Adipose tissue (tissue), 3 donors: ENCODE measurements around the gene KCNJ6. TPM values are rescaled to one million over a fixed set of nuclear protein-coding genes. Genes with fewer than 3 reads are reported as not detected.
"Not testable (repeated sequence)": the region's sequence is repeated elsewhere in the genome, so short reads cannot be mapped to it uniquely, and the experiment has no call there.

Experiments
- H3K27ac ChIP-seq: one replicate; pipeline ENCODE4 v1.5.1; 2013; ENCODE audit warnings: low read depth, low read length
- WGBS, 3 donors: extraction: QIAGEN DNeasy Blood & Tissue Kit; methylation state at CpG; one replicate each; pipeline ENCODE4 v1.1.7; 2013; 5-methylcytosine and 5-hydroxymethylcytosine counted together
- polyA plus RNA-seq, 3 donors: library from polyadenylated mRNA; stranded (reverse); fragments of 200-250 nt; gene quantifications; one replicate each; pipeline ENCODE4 v1.2.3, GENCODE V29; 2013
- donor health status: healthy with polysubstance abuse.
- donor health status: Bipolar disorder and iron deficiency.
- donor health status: healthy.

The KCNJ6 gene, protein sequence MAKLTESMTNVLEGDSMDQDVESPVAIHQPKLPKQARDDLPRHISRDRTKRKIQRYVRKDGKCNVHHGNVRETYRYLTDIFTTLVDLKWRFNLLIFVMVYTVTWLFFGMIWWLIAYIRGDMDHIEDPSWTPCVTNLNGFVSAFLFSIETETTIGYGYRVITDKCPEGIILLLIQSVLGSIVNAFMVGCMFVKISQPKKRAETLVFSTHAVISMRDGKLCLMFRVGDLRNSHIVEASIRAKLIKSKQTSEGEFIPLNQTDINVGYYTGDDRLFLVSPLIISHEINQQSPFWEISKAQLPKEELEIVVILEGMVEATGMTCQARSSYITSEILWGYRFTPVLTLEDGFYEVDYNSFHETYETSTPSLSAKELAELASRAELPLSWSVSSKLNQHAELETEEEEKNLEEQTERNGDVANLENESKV
- under 1 TPM in 2 of 3 donors, not detected in 1; under 0.01 to 0.10 TPM for polyA plus RNA-seq

GRCh38 chr21:37916310-37917051 lies at the start of gene KCNJ6:
Gene KCNJ6 (minus strand): TSS chr21:37916457. CDS start chr21:37840682, 75,775 bp downstream.
- no peak within 1 kb of the TSS for H3K27ac ChIP-seq
- WGBS, 3 donors: 1 to 2% (median 2%) methylated on average over 52 to 56 of the region's 56 CpGs

- 63 to 69% (median 65%) methylated on average over 11 of the region's 11 CpGs for WGBS, 3 donors
- no peak overlapping the region for H3K27ac ChIP-seq
Observed at GRCh38 chr21:37965088-37965805, 49.0 kb upstream of the KCNJ6 start.

GRCh38 chr21:37958537-37958936 lies 42.3 kb upstream of the KCNJ6 start:
- H3K27ac ChIP-seq: no peak overlapping the region
- WGBS, 3 donors: 65 to 78% (median 74%) methylated on average over 3 of the region's 3 CpGs

GRCh38 chr21:37956772-37957171 lies 40.5 kb upstream of the KCNJ6 start:
- 63 to 79% (median 72%) methylated on average over 9 of the region's 9 CpGs for WGBS, 3 donors
- no peak overlapping the region for H3K27ac ChIP-seq

- H3K27ac ChIP-seq: no peak overlapping the region
- WGBS, 3 donors: 63 to 79% (median 71%) methylated on average over 2 of the region's 2 CpGs
Observed at GRCh38 chr21:37945036-37945435, 28.8 kb upstream of the KCNJ6 start.

GRCh38 chr21:37944496-37944895 lies 28.2 kb upstream of the KCNJ6 start:
- 60 to 85% (median 84%) methylated on average over 5 of the region's 5 CpGs for WGBS, 3 donors
- H3K27ac ChIP-seq: no peak overlapping the region

- no peak overlapping the region for H3K27ac ChIP-seq
- WGBS, 3 donors: 34 to 59% (median 49%) methylated on average over 2 of the region's 2 CpGs
Observed at GRCh38 chr21:37940691-37941090, 24.4 kb upstream of the KCNJ6 start.

- 71 to 88% (median 85%) methylated on average over 4 of the region's 4 CpGs for WGBS, 3 donors
- H3K27ac ChIP-seq: no peak overlapping the region
Observed at GRCh38 chr21:37939838-37940237, 23.6 kb upstream of the KCNJ6 start.

DNA sequence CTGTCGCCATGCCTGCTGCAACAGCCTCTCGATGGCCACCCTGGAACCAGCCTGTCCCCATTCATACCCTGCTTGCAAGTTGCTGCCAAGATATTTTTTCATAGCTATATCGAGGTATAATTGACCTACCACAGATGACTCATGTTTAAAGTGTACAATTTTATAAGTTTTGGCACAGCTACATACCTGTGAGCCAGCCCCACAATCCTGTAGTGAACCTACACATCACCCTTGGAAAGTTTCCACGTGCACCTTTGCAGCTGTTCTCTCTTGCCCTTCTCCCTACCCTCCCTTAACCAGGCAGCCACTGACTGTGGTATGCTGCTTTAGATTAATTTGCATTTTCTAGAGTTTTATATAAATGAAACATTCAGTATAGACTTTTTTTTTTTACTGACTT lies 23.0 kb upstream of the KCNJ6 start:
- WGBS, 3 donors: 72 to 81% (median 78%) methylated on average over 4 of the region's 4 CpGs

DNA sequence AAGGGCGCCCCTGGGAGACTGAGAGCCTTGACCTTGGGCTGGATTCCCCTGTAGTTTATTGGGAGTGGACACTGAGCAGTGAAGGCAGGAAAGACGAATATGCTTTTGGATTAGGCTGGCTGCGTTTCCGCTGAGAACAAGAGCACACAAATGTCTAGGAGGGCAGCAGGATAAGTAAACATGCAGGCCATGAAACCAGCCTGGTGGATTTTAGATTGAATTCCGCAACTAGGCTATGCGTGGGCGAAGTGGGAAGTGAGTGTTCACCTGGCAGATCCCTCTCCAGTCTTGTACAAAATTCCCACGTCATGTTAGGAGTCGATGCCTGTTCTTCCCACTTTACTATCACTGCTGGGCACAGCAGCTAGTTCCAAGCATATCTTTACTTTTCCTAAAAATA lies 21.4 kb upstream of the KCNJ6 start:
- 38 to 65% (median 62%) methylated on average over 9 of the region's 9 CpGs for WGBS, 3 donors
- no peak overlapping the region for H3K27ac ChIP-seq

More for the DNA sequence above, 23.0 kb upstream of the KCNJ6 start:
- H3K27ac ChIP-seq: no peak overlapping the region

GRCh38 chr21:37936010-37936785 lies 19.9 kb upstream of the KCNJ6 start:
- 79 to 97% (median 91%) methylated on average over 4 of the region's 4 CpGs for WGBS, 3 donors
- H3K27ac ChIP-seq: no peak overlapping the region

DNA sequence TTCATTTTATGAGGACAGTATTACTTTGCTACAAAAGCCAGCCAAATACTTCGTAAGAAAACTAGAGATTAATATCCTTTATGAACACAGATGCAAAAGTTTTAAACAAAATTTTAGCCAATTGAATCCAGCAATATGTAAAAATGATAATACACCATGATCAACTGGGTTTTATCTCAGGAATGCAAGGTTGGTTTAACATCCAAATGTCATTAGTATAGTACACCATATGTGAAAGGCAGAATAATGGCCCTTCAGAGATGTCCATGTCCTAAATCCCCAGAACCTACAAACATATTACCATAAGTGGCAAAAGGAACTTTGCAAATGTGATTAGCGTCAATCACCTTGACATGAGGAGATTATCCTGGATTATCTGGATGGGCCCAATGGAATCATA lies 16.7 kb upstream of the KCNJ6 start:
- 85 to 94% (median 91%) methylated on average over 2 of the region's 2 CpGs for WGBS, 3 donors
- H3K27ac ChIP-seq: no peak overlapping the region

GRCh38 chr21:37927711-37928110 lies 11.5 kb upstream of the KCNJ6 start:
- WGBS, 3 donors: 65 to 80% (median 72%) methylated on average over 3 of the region's 3 CpGs
- no peak overlapping the region for H3K27ac ChIP-seq

- WGBS, 3 donors: 59 to 76% (median 73%) methylated on average over 3 of the region's 3 CpGs
- no peak overlapping the region for H3K27ac ChIP-seq
Observed at GRCh38 chr21:37921091-37921490, 4.8 kb upstream of the KCNJ6 start.

- WGBS, 3 donors: 68 to 72% (median 69%) methylated on average over 8 of the region's 8 CpGs
- not testable (repeated sequence) for H3K27ac ChIP-seq
Observed at GRCh38 chr21:37920302-37920701, 4.0 kb upstream of the KCNJ6 start.

DNA sequence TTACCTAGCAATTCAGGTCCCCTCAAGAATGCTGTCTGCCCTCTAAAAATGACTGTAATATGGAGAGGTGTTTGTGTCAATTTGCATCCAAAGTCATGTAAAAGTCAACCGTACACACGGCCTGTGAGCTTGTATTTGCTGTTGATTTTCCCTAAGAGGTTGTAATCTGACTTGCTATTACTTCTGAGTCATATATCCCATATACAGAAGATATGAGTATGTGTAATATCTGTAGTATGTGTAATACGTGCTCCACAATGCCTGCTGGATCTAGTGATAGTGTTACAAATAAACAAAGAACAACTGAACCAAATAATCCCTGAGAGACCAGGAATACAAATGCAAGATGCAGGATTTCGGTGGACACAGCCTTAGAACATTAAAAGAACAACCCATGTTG lies 1.4 kb upstream of the KCNJ6 start:
- H3K27ac ChIP-seq: no peak overlapping the region
- 70 to 74% (median 74%) methylated on average over 4 of the region's 4 CpGs for WGBS, 3 donors

GRCh38 chr21:37915941-37916309 lies 332 bp downstream of the KCNJ6 start:
- WGBS, 3 donors: 1 to 3% (median 2%) methylated on average over 26 of the region's 26 CpGs
- no peak overlapping the region for H3K27ac ChIP-seq

GRCh38 chr21:37915497-37915911 lies 753 bp downstream of the KCNJ6 start:
- 4 to 5% (median 4%) methylated on average over 28 of the region's 28 CpGs for WGBS, 3 donors

More at GRCh38 chr21:37915497-37915911, 753 bp downstream of the KCNJ6 start:
- no peak overlapping the region for H3K27ac ChIP-seq
